ENCODE data around the gene RANBP9. TPM values are rescaled to one million over a fixed set of nuclear protein-coding genes. Genes with fewer than 3 reads are reported as not detected.
A peak's percentile ranks its signal among the peaks of the same experiment; 100 is the strongest.

The RANBP9 gene
- total and polyA plus RNA-seq, 9 of the 15 experiments (the other 6 are each of a cell fraction or from before 2014, with no cell fraction given) = 27.5 to 130 (median 61.5) TPM

DNA sequence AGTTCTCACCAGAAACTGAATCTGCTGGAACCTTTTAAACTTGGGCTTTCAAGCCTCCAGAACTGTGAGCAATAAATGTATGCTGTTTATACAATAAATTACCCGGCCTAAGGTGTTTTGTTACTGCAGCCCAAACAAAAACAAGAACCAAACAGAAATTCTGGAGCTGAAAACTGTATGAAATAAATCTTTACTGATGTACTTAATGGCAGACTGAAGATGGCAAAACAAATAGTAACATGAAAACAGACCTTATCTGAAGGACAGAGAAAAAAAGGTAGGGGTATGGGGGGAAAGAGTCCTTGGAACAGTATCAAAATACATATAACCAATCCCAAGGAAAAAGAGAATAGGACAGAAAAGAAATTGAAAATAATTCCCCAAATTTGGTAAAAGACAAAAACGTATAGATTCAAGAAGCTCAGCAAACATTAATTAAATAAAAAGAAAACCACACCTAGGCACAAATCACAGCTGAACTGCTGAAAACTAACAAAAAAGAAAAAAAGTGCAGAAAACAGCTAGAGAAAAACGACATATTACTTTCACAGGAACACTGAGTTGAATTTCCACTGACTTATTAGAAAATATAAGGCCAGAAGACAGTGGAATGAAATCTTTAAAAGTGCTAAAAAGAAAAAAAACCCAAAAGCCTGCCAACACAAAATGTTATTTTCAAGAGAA is 48.8 kb downstream of the RANBP9 start:
- ATAC-seq (no peak), FAIRE-seq (no peak), DNase-seq (ENCODE audit: extremely low read depth in 1 of 4, low spot score in 3 of 4) (no peak)
- Histone ChIP-seq H3K9me1 (ENCODE audit: control insufficient read depth, insufficient read depth, low read length) (no peaks in the 10 kb centered on the region), H3K9me3 (replicated peaks; ENCODE audit: control insufficient read depth, insufficient read depth, low read depth, low read length) (no peaks in the 10 kb centered on the region), H3K79me2 (ENCODE audit: control insufficient read depth, insufficient read depth, low read length) (peaks cover 100% of the 10 kb centered on the region), H3K9ac (ENCODE audit: insufficient read depth in 1 of 2, low read depth in 2 of 2, low read length in 2 of 2) (peak overlapping the region; percentile 37 to 38; a peak in 3 of 4 replicates), H3K36me3 (ENCODE audit: control insufficient read depth, insufficient read depth, low read length) (peaks cover 4% of the 10 kb centered on the region; the same call in 1 of the 3 replicates), H3K4me3 (no peak overlapping the region), H3K4me1 (replicated peaks in 1 of 2; ENCODE audit: control insufficient read depth in 2 of 2, insufficient read depth in 2 of 2, low read length in 2 of 2) (peaks cover 16 to 56% of the 10 kb centered on the region in 2 experiments), H4K20me1 (replicated peaks; ENCODE audit: control insufficient read depth, insufficient read depth, low read length) (no peaks in the 10 kb centered on the region), H3K27ac (ENCODE audit: extremely low read depth, low read depth, low read length) (peak overlapping the region; percentile 45; the same call in 2 of the 3 replicates), H3K27me3 (ENCODE audit: control insufficient read depth in 2 of 2, insufficient read depth in 2 of 2, low read length in 2 of 2) (no peaks in the 10 kb centered on the region), H2AFZ (ENCODE audit: low read depth, low read length) (no peak overlapping the region), H3K4me2 (ENCODE audit: insufficient read depth, low read length) (peak overlapping the region; percentile 41; the same call in 1 of the 2 replicates)
- intact Hi-C loops (cut with micrococcal nuclease) (no loop called here), in situ Hi-C loops (cut with MboI) (no loop called here)
- CTCF ChIA-PET (ENCODE audit: low intra/inter-chr PET ratio) = interaction anchor here (0.7 kb wide), 1 partner anchor 9 kb away, joined by 3 read pairs; no protein-coding TSS in a partner anchor
- POLR2A ChIA-PET = interaction anchor here (0.6 to 1.6 kb wide), 3 partner anchors 9 to 1705 kb away, joined by 3 read pairs; no protein-coding TSS in a partner anchor
- WGBS (ENCODE audit: insufficient coverage, low coverage, missing lambda C conversion rate) = 12% methylated on average over 3 of the region's 3 CpGs
- no TSS peak for BruUV-seq (replicated peaks)
- TF ChIP-seq, protein P1, sequence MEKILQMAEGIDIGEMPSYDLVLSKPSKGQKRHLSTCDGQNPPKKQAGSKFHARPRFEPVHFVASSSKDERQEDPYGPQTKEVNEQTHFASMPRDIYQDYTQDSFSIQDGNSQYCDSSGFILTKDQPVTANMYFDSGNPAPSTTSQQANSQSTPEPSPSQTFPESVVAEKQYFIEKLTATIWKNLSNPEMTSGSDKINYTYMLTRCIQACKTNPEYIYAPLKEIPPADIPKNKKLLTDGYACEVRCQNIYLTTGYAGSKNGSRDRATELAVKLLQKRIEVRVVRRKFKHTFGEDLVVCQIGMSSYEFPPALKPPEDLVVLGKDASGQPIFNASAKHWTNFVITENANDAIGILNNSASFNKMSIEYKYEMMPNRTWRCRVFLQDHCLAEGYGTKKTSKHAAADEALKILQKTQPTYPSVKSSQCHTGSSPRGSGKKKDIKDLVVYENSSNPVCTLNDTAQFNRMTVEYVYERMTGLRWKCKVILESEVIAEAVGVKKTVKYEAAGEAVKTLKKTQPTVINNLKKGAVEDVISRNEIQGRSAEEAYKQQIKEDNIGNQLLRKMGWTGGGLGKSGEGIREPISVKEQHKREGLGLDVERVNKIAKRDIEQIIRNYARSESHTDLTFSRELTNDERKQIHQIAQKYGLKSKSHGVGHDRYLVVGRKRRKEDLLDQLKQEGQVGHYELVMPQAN (IDR thresholded peaks at IDR 0.05; ENCODE audit: borderline replicate concordance) = peak; percentile 59; the same call in 1 of the 2 replicates
- TF ChIP-seq ZNF384 (IDR thresholded peaks at IDR 0.05; ENCODE audit: low read depth, low read length) (0 out of 2 replicates have a peak, but pooled peaks have one; percentile 16), AFF1 (IDR thresholded peaks at IDR 0.05; ENCODE audit: low read depth in 1 of 2, partially characterized antibody in 2 of 2) (peak in 1 of 2 experiments; percentile 36)

Data from K562 (cell line).